HuH-7 (cell line): ENCODE results near the gene TARS3.
A peak's percentile ranks its signal among the peaks of the same experiment; 100 is the strongest.
"Not testable (repeated sequence)": the region's sequence is repeated elsewhere in the genome, so short reads cannot be mapped to it uniquely, and the experiment has no call there.

ENCODE experiments used
- DNase-seq: peaks from one replicate; pipeline ENCODE4 v3.0.0; 2011; ENCODE audit warnings: low spot score

TARS3 gene

DNA sequence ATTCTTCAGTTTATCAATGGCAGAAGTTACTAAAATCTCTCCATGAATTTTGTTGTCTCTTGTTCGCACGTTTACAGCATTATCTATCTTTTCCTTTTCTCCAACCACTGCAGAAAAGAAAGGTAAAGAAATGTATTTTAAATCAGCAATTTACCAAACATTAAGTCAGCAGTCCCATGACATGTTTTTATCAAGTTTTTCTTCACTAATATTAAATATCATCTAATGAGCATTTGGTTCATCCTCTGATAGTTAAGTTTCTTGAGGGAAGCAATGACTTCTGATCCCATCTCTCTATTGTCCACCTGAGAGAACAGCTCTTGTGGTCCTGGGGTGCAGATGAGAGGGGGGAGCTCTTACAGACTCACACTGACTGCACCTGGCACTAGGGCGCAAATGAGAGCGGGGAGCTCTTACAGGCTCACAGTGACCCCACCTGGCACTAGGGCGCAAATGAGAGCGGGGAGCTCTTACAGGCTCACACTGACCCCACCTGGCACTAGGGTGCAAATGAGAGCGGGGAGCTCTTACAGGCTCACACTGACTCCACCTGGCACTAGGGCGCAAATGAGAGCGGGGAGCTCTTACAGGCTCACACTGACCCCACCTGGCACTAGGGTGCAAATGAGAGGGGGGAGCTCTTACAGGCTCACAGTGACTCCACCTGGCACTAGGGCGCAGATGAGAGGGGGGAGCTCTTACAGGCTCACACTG lies 69.5 kb downstream of the TARS3 start:
- not testable (repeated sequence) for DNase-seq

DNA sequence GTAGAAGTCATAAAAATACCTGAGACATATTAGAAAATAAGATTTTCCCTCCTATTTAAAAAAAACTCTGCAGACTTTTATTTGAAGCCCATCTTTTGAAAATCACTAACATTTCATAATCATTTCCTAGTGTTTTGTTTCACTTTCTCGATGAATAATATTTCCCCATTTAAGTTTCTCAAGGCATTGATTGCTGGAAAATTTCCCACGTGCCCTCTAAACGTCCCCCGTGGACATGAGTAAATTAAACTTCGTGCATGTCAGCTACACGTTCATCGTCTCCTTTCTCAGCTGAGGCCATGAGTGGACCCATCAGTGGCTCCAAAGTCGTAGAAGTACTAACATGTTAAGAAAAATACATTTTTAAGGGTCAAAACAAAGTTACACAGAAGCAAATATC lies 70.1 kb downstream of the TARS3 start:
- DNase-seq, result no peak

DNA sequence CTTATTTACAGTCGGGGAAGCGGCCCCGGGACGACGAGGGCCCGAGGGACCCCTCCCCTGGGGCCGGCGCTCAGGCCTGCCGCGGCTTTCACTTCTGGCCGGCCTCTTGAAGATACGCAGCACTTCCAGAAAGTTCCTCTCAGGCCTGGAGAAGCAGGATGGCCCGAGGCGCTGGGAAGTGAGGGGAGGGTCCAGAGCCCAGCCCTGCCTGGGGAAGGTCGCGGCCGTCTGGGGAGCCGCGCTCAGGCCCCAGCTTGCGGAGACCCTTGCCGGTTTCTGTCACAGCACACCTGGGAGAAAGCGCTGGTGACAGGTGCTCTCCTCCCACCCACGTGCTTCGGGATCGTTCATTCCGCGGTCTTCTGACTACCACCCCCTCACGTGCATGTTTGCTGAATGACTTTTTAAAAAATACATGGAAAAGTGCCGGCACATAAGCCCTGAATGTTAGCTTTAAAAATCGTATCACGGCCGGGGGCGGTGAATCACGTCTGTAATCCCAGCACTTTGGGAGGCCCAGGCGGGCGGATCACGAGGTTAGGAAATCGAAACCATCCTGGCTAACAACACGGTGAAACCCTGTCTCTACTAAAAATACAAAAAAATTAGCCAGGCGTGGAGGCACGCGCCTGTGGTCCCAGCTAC lies 71.4 kb downstream of the TARS3 start:
- DNase-seq, result peak; percentile 31

DNA sequence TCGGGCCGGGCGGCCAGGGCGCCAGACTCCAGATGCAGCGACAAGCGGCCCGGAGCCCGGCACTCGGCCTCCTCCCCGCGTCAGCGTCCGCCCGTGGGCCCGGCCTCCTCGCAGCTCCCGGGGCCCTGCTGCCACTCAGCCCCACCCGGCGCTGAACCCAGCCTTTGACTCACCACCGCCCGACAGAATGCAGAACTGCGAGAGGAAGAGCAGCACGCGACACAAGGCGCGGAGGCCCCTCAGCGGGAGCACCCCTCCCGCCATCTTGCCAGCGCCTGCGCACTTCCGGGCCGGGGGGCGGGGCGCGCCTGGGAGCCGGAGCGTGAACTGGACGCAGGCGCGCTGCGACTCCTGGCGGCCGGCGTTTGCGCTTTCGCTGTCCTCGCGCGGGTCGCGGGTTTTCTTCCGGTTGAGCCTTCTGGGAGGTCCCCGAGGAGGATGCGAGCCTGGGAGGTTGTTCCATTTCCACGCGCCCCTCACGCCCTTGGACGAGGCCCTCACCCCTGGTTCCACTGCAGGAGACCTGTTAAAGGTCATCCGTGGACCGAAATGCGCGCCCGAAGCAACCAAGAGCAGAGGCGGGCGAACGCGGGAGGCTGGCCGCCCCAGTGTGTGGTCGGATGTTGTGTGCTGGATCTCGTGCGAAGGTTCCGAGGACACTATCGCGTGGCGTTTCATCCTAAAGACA lies 72.0 kb downstream of the TARS3 start, which contains the start of gene TM2D3:
Gene TM2D3 (minus strand): TSS at position 284 of the 688 bp plus-strand sequence. CDS start 20 bp downstream, at position 264.
- peak; percentile 93 for DNase-seq

DNA sequence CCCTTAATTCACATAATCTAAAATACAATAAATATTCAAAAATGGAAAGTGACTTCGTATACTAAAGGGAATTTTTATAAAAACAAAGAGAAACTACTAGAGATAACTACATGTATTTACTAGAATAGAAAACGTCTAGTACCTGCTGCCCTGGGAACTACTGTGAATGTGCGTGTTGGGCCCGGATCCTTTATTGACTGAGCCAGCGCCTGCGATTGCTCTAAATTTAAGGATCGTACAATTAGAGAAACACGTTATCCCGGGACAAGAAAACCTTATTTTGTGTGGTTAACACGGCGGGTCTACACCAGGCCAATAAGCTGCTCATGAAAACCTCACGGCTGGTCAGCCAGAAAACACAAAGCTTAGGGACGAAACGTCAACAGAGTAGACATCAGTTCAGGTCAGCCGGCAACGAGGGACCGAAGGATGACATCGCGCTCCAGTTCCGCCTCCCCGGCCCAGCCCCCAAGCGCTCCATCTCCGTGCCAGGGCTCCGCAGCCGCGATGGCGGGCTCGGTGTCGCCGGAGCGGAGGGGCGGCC lies 72.6 kb downstream of the TARS3 start:
- DNase-seq, result peak; percentile 48

DNA sequence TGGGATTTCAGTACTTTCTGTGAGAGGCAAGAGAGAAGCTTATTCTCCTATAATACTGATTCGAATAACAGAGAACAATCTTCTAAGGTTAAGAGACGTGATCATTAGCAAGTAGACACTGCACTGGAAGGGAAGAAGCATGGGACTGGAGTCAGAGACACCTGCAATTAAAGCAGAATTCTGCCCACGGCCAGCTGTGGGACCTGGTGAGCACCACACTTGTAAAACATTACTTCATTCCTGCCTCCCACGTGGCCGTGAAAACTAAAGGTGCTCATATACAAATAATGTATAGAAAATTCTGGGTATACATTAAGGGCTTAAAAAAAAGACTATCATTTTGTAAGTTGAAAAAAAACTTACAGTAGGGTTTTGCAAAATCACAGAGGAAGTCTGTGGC lies 74.1 kb downstream of the TARS3 start:
- DNase-seq, result no peak

DNA sequence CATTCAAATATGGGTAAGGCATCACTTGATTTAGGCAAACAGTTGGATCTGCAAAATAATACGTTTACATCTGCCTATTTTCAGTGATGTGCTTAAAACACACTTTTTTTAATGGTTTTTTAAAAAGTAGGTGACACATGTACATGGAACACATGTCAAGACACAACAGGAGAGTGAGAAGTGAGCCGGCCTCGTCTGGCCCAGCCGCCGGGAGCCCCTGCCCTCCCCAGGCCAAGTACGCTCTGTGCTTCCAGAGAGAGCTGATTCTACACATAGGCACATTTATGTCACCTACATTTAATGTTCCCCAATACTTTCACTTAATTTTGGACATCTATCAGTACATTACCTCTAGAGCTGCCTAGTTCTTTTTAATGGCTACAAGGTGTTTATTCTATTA lies 75.9 kb downstream of the TARS3 start:
- DNase-seq, result no peak

DNA sequence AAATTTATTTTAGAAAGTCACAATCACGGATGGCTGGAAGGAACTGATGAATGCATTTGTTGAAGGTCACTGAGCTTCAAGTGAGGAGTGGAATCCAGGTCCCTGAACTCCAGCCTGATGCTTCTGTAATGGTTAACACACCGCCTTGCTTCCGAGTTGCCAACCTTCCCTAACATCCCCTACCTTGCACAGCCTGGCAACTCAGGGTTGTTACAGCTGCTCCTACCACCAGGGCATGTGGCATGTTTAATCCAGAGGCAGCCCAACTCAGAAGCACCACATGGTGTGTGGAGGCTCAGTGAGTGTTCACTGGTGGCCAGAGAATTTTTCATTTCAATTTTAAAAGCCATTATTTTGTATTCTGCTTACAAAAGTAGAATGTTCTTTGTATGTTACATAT lies 77.0 kb downstream of the TARS3 start:
- DNase-seq, result no peak

DNA sequence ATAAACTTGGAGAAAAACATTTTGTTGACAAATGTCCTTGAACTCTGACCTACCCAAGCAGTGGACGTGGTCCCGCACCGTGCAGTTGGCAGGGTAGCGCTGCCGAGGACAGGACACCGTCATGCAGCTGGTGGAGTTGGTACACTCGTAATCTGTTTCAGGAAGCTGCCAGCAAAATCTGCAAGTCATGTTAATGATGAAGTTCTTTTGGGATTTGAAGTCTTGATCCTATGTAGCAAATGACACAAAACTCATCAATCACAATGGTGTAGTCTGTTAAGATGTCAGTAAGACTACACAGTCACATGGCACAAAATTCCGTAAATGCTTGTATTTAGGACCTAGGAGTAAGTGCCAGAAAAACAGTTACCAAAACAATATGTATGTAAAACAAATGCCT lies 77.6 kb downstream of the TARS3 start:
- DNase-seq, result no peak

DNA sequence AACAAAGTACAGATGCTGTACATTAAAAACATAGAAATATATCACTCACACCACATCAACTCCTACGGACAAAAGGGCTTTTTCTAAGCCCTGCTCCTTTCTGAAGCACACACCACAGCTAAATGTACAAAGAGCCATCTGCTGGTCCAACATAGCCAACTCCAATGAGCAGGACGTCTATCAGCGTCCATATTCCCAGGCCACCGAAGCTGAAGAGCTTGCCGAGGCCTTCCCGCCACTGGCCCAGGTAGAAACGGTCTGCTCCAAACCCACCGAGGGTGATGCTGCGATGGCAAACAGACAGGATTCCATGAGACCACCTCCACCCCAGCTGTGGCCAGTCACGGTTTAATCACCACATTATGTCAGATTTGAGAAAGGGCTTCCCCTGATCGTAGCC lies 81.9 kb downstream of the TARS3 start:
- DNase-seq, result no peak

DNA sequence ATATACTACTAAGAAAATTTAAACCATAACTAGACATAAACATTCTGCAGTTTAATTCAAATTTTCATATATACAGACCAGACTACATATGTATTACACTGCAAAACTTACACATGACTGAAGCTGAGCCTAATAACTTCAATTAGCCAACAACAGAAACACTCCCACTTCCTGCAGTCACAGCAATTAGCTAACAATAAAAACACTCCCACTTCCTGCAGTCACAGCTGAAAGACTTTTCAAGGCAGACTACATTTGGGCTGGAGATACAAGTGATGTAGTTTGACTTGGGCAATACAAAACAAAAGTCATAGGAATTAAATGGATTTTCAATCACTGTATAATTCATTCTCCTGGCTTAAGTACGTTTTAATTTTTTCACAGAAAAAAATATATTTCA lies 82.4 kb downstream of the TARS3 start:
- DNase-seq, result no peak

DNA sequence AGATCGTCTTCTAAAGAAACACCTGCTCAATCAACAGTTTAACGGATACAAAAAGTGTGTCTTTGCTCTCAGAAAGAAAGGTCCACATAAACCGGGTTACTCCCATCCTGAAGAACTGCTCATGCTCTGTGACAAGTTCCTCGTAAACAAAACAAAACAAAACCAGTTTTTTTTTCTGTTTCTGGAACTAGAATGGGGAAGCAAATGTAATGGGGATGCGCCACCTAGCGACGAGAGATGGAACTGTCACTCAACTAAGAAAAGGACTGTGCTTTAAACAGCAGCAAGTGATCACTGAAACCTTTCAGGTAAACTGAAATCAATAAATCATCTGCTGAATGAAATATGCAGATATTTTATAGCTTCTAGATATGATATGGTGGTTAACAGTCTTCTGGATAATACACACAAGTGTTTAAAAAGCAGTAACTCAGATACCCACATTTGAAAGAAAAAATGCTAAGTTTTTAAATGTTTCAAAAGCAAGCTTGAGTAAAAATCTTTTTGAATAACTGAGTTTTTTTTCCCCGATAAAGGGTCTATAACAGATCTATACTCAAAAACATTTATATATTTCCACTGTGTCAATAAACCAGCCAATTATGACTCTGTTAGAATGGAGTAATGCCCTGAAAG lies 83.0 kb downstream of the TARS3 start:
- DNase-seq, result peak; percentile 43

DNA sequence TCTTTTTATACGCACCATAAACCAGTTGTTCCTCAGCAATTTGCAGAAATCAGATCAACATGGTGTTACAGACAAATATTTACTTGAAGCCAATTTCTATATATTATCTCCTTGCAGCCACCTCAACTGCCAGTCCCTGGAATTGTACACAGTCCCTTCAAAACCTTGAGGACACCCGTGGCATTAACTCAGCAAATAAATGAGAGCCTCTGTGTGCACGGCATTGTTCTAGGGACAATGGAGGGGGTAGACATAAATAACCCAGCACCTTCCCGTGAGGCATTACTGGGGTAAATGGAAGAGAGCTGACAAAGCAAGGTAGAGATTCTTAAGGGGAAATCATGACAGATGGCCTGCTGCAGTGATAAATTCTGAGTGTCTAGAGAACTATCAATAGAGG lies 84.6 kb downstream of the TARS3 start:
- DNase-seq, result no peak

DNA sequence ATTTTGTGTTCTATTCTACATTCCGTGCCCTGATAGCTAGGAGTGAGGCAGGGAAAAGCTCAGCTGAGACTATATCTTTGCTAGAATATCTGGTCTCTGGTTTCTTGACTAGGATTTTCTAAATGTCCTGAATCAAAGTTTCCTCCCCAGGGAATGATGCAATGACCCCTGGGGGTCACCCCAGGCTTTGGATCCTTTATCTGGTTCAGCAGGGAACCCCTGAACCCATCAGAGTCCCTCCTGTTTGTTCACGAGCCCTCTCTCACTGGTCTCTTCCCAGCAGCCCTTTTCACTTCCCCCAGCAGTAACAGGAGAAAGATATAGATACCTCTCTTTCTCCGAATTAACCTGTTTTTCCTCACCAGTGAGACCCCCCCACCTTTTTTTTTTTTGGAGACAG lies 86.4 kb downstream of the TARS3 start:
- DNase-seq, result no peak

DNA sequence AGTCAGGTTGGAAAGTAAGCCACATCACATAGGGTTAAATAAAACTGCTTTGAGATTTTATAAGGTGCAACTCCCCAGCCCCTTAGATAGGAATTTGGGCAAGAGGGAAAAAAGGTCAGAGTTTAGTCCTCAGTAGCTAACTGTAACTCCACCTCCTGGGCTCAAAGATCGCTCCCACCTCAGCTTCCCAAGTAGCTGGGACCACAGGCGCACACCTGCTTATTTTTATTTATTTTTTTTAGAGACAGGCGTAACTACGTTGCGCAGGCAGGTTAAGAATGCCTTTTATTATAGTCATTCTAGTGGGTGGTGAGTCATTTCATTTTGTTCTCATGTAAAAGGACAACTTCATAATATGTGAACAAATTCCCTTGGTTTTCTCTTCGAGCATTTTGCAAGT lies 86.8 kb downstream of the TARS3 start:
- no peak for DNase-seq

DNA sequence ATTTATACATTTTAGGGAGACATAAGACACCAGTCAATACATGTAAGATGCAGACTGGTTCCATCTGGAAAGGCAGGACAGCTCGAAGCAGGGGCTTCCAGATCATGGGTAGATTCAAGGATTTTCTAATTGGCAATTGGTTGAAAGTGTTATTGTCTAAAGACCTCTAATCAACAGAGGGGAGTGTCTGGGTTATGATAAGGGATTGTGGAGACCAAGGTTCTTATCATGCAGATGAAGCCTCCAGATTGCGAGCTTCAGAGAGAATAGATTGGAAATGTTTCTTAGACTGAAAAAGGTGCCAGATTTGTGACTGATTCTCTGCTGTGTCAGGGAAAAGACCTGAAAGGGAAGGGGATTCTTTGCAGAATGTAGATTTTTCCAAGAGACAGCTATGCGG lies 87.2 kb downstream of the TARS3 start:
- DNase-seq, result no peak

DNA sequence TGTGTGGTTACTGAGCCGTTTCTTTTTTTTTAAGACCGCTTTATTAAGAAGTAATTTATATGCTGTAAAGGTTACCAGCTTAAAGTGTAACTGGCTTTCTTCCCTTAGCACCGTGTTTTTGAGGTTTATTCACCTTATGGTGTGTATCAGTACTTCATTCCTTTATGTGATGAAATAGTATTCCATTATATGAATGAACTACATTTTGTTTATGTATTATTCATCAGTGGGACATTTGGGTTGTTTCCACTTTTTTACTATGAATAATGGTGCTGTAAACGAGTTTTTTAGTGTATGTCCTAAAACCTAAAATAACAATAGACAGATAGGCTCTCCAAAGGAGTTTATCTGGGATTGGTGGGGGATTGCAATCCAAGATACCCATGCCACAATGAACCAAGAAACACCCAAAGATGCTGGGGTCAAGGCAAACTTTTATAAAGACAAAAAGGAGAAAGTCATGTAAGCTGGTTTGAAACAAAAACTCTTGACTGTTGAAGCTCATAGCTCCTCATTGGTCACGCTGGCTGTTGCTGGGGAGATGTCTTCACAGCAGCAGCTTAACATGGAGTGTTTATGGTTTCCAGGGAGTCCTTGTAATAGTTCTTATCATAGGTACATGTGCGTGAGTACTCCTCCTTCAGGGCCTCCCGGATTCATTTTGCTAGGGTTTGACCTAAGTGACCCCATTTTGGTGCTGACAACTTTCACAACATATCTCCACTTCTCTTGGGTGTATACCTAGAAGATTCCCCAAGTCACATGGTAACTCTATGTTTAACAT lies 88.1 kb downstream of the TARS3 start:
- DNase-seq, result no peak

DNA sequence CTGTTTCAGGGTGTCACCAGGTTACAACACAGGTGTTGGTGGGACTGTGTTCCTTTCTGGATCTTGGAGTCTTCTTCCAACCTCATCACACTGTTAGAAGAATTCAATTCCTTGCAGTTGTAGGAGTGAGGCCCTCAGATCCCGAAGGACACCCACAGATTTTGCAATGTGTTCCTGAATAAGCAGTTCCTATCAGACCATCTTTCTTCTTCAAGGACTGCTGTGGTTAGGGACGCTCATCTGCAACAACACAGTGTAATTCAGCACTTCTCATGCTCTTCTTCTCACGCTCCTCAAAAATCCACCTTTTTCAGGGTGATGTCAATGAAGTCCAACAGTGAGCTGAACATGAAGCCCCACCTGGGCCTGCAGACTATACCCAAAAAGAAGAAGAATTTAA lies 90.9 kb downstream of the TARS3 start:
- no peak for DNase-seq

DNA sequence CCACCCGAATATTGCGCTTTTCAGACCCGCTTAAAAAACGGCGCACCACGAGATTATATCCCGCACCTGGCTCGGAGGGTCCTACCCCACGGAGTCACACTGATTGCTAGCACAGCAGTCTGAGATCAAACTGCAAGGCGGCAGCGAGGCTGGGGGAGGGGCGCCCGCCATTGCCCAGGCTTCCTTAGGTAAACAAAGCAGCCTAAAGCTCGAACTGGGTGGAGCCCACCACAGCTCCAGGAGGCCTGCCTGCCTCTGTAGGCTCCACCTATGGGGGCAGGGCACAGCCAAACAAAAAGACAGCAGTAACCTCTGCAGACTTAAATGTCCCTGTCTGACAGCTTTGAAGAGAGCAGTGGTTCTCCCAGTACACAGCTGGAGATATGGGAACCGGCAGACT lies 97.5 kb downstream of the TARS3 start:
- DNase-seq, result not testable (repeated sequence)

DNA sequence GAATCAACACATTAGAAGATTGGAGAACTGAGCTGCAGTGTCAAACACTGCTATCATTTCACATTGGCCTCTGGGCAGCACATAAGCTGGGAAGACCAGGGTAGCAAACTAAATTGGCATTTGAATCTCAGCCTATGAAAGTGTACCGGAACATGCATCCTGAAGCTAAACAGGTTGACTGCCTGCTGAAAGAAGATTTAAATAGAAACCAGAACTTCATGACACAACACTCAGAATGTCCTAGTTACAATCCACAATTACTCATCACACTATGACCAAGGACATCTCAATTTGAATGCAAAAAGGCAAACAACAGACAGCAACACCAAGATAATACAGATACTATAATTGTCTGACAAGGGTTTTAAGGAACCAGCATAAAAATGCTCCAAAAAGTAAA lies 98.3 kb downstream of the TARS3 start:
- DNase-seq, result no peak

DNA sequence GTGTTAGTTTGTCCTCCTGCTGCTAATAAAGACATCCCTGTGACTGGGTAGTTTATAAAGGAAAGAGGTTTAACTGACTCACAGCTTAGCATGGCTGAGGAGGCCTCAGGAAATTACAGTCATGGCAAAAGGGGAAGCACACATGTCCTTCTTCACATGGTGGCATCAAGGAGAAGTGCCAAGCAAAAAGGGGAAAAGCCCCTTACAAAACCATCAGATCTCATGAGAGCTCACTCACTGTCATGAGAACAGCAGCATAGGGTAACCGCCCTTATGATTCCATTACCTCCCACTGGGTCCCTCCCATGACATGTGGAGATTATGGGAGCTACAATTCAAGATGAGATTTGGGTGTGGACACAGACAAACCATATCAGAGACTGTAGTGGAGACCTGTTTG lies 99.1 kb downstream of the TARS3 start:
- no peak for DNase-seq
